Spleen (tissue), 7 donors: ENCODE measurements around the gene GBX2.

Experiments used
- POLR2A ChIP-seq, 3 donors: fragments of 450-650 bp; IDR thresholded peaks; one replicate each; pipeline ENCODE4 v1.5.1; 2017; ENCODE audit warnings: antibody characterized with exemption in 3 of 3, mild to moderate bottlenecking in 1 of 3
- POLR2AphosphoS5 ChIP-seq, 3 donors: sonication (generic); formaldehyde crosslinking; IDR thresholded peaks; one replicate each; pipeline ENCODE4 v1.5.1; 2017; ENCODE audit warnings: antibody characterized with exemption in 3 of 3
- TF ChIP-seq, protein P1 (sequence below), 11 experiments: fragments of 200-600 bp in 7 of 11; fragments of 450-650 bp in 4 of 11; sonication (generic) in 4 of 11; IDR thresholded peaks in 8 of 11; conservative IDR thresholded peaks in 3 of 11; 1 replicate in 7 of 11; 2 replicates in 4 of 11; pipeline versions ENCODE4 v1.4.0 to v1.8.0; 2016 to 2021; ENCODE audit warnings: antibody characterized with exemption in 11 of 11, inconsistent platforms in 4 of 11, mild to moderate bottlenecking in 1 of 11
- donor health status: DM: no; HTN: no; CAD: no; lungs with moderate emphysema.
- donor health status: DM: no; HTN: no; CAD: no.
- donor health status: DM: no; HTN: no; CAD: no.

DNA sequence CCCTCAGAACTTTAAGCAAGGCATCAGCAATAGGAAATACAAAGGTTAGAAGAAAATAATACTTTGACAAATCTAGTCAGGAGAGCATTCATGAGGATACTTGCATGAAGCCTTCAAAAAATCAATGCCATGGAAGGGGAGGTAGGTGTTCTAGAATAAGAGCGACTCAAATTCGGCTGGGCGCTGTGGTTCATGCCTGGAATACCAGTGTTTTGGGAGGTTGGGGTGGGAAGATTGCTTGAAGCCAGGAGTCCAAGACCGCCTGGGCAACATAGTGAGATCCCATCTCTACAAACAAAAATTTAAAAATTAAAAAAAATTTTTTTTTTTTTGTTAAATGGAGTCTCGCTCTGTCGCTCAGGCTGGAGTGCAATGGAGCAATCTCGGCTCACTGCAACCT, 21.8 kb downstream of the GBX2 start:
- TF ChIP-seq, protein P1, sequence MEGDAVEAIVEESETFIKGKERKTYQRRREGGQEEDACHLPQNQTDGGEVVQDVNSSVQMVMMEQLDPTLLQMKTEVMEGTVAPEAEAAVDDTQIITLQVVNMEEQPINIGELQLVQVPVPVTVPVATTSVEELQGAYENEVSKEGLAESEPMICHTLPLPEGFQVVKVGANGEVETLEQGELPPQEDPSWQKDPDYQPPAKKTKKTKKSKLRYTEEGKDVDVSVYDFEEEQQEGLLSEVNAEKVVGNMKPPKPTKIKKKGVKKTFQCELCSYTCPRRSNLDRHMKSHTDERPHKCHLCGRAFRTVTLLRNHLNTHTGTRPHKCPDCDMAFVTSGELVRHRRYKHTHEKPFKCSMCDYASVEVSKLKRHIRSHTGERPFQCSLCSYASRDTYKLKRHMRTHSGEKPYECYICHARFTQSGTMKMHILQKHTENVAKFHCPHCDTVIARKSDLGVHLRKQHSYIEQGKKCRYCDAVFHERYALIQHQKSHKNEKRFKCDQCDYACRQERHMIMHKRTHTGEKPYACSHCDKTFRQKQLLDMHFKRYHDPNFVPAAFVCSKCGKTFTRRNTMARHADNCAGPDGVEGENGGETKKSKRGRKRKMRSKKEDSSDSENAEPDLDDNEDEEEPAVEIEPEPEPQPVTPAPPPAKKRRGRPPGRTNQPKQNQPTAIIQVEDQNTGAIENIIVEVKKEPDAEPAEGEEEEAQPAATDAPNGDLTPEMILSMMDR (IDR thresholded peaks at IDR 0.05 in 8 of 11, conservative IDR thresholded peaks at IDR 0.05 in 3 of 11) = no peak
- TF ChIP-seq POLR2A (IDR thresholded peaks at IDR 0.05) (no peak), POLR2AphosphoS5 (IDR thresholded peaks at IDR 0.05) (no peak)
